ENCODE results near the gene GTF2I.
"Not testable (repeated sequence)": the region's sequence is repeated elsewhere in the genome, so short reads cannot be mapped to it uniquely, and the experiment has no call there.

Gene GTF2I

GRCh38 chr7:74657692-74658177 lies at the start of gene GTF2I:
GTF2I (plus strand) TSS chr7:74657718; CDS start chr7:74689129, 31,411 bp downstream.
- peak in 1 of 2 donors; percentile 46 for DNase-seq

GRCh38 chr7:74612015-74612829 lies 45.3 kb upstream of the GTF2I start:
- DNase-seq: no peak

- peak in 1 of 2 donors; percentile 11 for DNase-seq
Observed at GRCh38 chr7:74615933-74616780, 41.4 kb upstream of the GTF2I start.

GRCh38 chr7:74617180-74617744 lies 40.3 kb upstream of the GTF2I start:
- peak; percentile 24 to 25 for DNase-seq

GRCh38 chr7:74619235-74619860 lies 38.2 kb upstream of the GTF2I start:
- no peak for DNase-seq

GRCh38 chr7:74622228-74622749 lies 35.2 kb upstream of the GTF2I start:
- no peak for DNase-seq

- no peak for DNase-seq
Observed at GRCh38 chr7:74623135-74623534, 34.4 kb upstream of the GTF2I start.

- DNase-seq: no peak
Observed at GRCh38 chr7:74625446-74625845, 32.1 kb upstream of the GTF2I start.

- DNase-seq: no peak
Observed at GRCh38 chr7:74627661-74628411, 29.7 kb upstream of the GTF2I start.

- no peak for DNase-seq
Observed at GRCh38 chr7:74632505-74632904, 25.0 kb upstream of the GTF2I start.

- no peak for DNase-seq
Observed at GRCh38 chr7:74633451-74633921, 24.0 kb upstream of the GTF2I start.

GRCh38 chr7:74637745-74638144 lies 19.8 kb upstream of the GTF2I start:
- no peak for DNase-seq

GRCh38 chr7:74650055-74650454 lies 7.5 kb upstream of the GTF2I start:
- DNase-seq: peak; percentile 85 to 86

GRCh38 chr7:74650493-74651132 lies 6.9 kb upstream of the GTF2I start:
- peak; percentile 30 to 47 for DNase-seq

GRCh38 chr7:74651133-74651504 lies 6.4 kb upstream of the GTF2I start:
- DNase-seq: not testable (repeated sequence)

- DNase-seq: no peak
Observed at GRCh38 chr7:74653686-74654181, 3.8 kb upstream of the GTF2I start.

GRCh38 chr7:74654811-74655210 lies 2.7 kb upstream of the GTF2I start:
- no peak for DNase-seq

- DNase-seq: no peak
Observed at GRCh38 chr7:74655324-74655723, 2.2 kb upstream of the GTF2I start.

- DNase-seq: no peak
Observed at GRCh38 chr7:74655768-74656440, 1.6 kb upstream of the GTF2I start.

GRCh38 chr7:74656441-74656836 lies 1.1 kb upstream of the GTF2I start:
- DNase-seq: peak; percentile 70 to 72

Measured in stimulated activated CD4-positive, alpha-beta T cell treated with anti-CD3 and anti-CD28 coated beads, Interleukin-2, amount 100 ng/mL, for 24 hours (primary cell).